ENCODE measurements around the gene ZNF195.
"Not testable (repeated sequence)": the region's sequence is repeated elsewhere in the genome, so short reads cannot be mapped to it uniquely, and the experiment has no call there.

The ZNF195 gene

GRCh38 chr11:3346587-3346986, 32.4 kb downstream of the ZNF195 start:
- no peak for ATAC-seq

- ATAC-seq = no peak
Measured at GRCh38 chr11:3345736-3346135, 33.2 kb downstream of the ZNF195 start.

GRCh38 chr11:3344327-3345174, 34.4 kb downstream of the ZNF195 start:
- no peak for ATAC-seq

GRCh38 chr11:3342709-3343108, 36.2 kb downstream of the ZNF195 start:
- ATAC-seq = no peak

GRCh38 chr11:3341298-3341697, 37.6 kb downstream of the ZNF195 start:
- ATAC-seq = no peak

- ATAC-seq = no peak
Measured at GRCh38 chr11:3340025-3340424, 38.9 kb downstream of the ZNF195 start.

GRCh38 chr11:3339340-3339624, 39.7 kb downstream of the ZNF195 start:
- no peak for ATAC-seq

GRCh38 chr11:3338569-3339339, 40.2 kb downstream of the ZNF195 start:
- no peak for ATAC-seq

GRCh38 chr11:3336420-3336819, 42.5 kb downstream of the ZNF195 start:
- not testable (repeated sequence) for ATAC-seq

GRCh38 chr11:3333157-3333556, 45.8 kb downstream of the ZNF195 start:
- ATAC-seq = not testable (repeated sequence)

- ATAC-seq = not testable (repeated sequence)
Measured at GRCh38 chr11:3331078-3331477, 47.9 kb downstream of the ZNF195 start.

- not testable (repeated sequence) for ATAC-seq
Measured at GRCh38 chr11:3330064-3330463, 48.9 kb downstream of the ZNF195 start.

GRCh38 chr11:3328503-3328902, 50.4 kb downstream of the ZNF195 start:
- ATAC-seq = not testable (repeated sequence)

GRCh38 chr11:3326450-3326849, 52.5 kb downstream of the ZNF195 start:
- ATAC-seq = not testable (repeated sequence)

GRCh38 chr11:3324724-3325123, 54.2 kb downstream of the ZNF195 start:
- peak; percentile 38 to 63 for ATAC-seq

Measured in activated CD4-positive, CD25-positive, alpha-beta regulatory T cell treated with anti-CD3 and anti-CD28 coated beads, Interleukin-2, amount 50 U/mL, for 24 hours (primary cell).